OCI-LY1 (cell line): ENCODE data around the gene AHI1.

Experiments
- CTCF ChIP-seq: fragments of 200-600 bp; sonication (generic), shearing (Covaris generic); IDR thresholded peaks from 2 replicates; pipeline ENCODE4 v1.5.1; 2017; ENCODE audit warnings: mild to moderate bottlenecking, antibody characterized with exemption, low read length, moderate library complexity, mixed read lengths
- EZH2 ChIP-seq: fragments of 200-600 bp; sonication (generic), shearing (Covaris generic); IDR thresholded peaks from 2 replicates; pipeline ENCODE4 v1.8.0; 2017; ENCODE audit warnings: borderline replicate concordance, mixed run types, mild to moderate bottlenecking, antibody characterized with exemption, low read length, moderate library complexity, mixed read lengths

DNA sequence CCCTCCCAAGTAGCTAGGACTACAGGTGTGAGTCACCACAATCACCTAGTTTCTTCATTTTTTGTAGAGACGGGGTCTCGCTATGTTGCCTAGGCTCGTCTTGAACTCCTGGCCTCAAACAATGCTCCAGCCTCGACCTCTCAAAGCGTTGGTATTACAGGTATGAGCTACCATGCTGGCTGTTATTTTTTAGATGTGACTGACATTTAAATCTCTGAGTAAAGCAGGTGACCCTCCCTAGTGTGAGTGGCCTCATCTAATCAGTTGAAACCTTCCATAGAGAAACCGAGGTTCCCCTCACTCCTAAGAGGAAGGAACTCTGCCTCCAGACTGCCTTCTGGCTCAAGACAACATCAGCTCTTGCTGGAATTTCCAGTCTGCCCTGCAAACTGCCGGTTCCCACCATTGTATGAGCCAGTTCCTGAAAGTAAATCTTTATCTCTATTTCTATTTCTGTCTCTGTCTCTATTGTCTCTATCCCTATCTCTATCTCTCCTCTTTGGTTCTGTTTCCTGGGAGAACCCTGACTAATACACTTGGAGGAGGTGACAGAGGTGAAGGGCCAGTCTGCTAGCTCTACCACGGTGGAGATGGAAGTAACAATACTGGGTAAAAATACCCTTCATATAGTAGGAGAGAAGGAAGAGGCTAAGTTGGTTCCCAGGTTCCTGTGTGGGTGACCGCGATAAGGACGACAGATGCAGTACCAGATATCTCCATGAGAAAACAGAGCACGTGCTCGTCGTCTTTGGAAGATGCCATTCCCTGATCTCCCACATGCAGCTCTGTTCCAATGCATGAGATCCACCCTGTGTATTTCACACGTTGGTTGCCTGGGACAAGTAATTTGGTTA, 235.4 kb downstream of the AHI1 start:
- TF ChIP-seq CTCF = no peak
- no peak for TF ChIP-seq EZH2
